ENCODE measurements around the gene NRP1. TPM values are rescaled to one million over a fixed set of nuclear protein-coding genes. Genes with fewer than 3 reads are reported as not detected.
"Not testable (repeated sequence)": the region's sequence is repeated elsewhere in the genome, so short reads cannot be mapped to it uniquely, and the experiment has no call there.

The NRP1 gene
- total RNA-seq, result 100 to 1,000 TPM in 2 of 4 donors, 10 to 100 TPM in 2; 47.1 to 286 (median 111) TPM

GRCh38 chr10:33334153-33334804 is at the start of gene NRP1:
Gene NRP1 (minus strand): TSS chr10:33334667. CDS start chr10:33334382, 285 bp downstream.
- H3K4me1 ChIP-seq, result no peaks in the 10 kb centered on the region
- no peaks in the 10 kb centered on the region for H3K36me3 ChIP-seq
- H3K27ac ChIP-seq, result peak within 1 kb of the TSS; percentile 88 to 91
- H3K9me3 ChIP-seq, result no peaks in the 10 kb centered on the region
- H3K27me3 ChIP-seq, result no peaks in the 10 kb centered on the region
- peak within 1 kb of the TSS; percentile 67 to 71 for H3K4me3 ChIP-seq
- peak in 1 of 2 donors; percentile 12 for TF ChIP-seq POLR2A (IDR thresholded peaks at IDR 0.05)
- TF ChIP-seq CTCF (IDR thresholded peaks at IDR 0.05), result no peak
- peak; percentile 27 to 45 for DNase-seq
- intact Hi-C loops (cut with DNase I; ENCODE audit: low total_unique reads), result no loop called here

GRCh38 chr10:33384201-33384600 is 49.7 kb upstream of the NRP1 start:
- H3K27me3 ChIP-seq; intact Hi-C loops (cut with DNase I; ENCODE audit: low total_unique reads); H3K27ac ChIP-seq; H3K4me3 ChIP-seq; H3K4me1 ChIP-seq; H3K36me3 ChIP-seq; H3K9me3 ChIP-seq; DNase-seq: not testable (repeated sequence)

- no peaks in the 10 kb centered on the region for H3K36me3 ChIP-seq
- H3K4me1 ChIP-seq, result peaks cover 0 to 4% of the 10 kb centered on the region in 2 donors
- no peak for DNase-seq
- H3K27me3 ChIP-seq, result no peaks in the 10 kb centered on the region
- intact Hi-C loops (cut with DNase I; ENCODE audit: low total_unique reads), result no loop called here
- no peaks in the 10 kb centered on the region for H3K9me3 ChIP-seq
- no peak overlapping the region for H3K4me3 ChIP-seq
- H3K27ac ChIP-seq, result no peak overlapping the region
- TF ChIP-seq CTCF (IDR thresholded peaks at IDR 0.05), result no peak
- no peak for TF ChIP-seq POLR2A (IDR thresholded peaks at IDR 0.05)
Measured at GRCh38 chr10:33382921-33383713, 48.6 kb upstream of the NRP1 start.

GRCh38 chr10:33382216-33382600 is 47.7 kb upstream of the NRP1 start:
- H3K27me3 ChIP-seq, result no peaks in the 10 kb centered on the region
- H3K4me3 ChIP-seq, result no peak overlapping the region
- H3K27ac ChIP-seq, result no peak overlapping the region
- no peak for DNase-seq
- TF ChIP-seq CTCF (IDR thresholded peaks at IDR 0.05) (no peak), POLR2A (IDR thresholded peaks at IDR 0.05) (no peak)
- intact Hi-C loops (cut with DNase I; ENCODE audit: low total_unique reads), result no loop called here
- H3K4me1 ChIP-seq, result peaks cover 0 to 4% of the 10 kb centered on the region in 2 donors
- H3K9me3 ChIP-seq, result no peaks in the 10 kb centered on the region
- no peaks in the 10 kb centered on the region for H3K36me3 ChIP-seq

GRCh38 chr10:33381451-33382215 is 47.2 kb upstream of the NRP1 start:
- no peaks in the 10 kb centered on the region for H3K27me3 ChIP-seq
- intact Hi-C loops (cut with DNase I; ENCODE audit: low total_unique reads), result no loop called here
- H3K9me3 ChIP-seq, result no peaks in the 10 kb centered on the region
- H3K4me1 ChIP-seq, result peaks cover 0 to 4% of the 10 kb centered on the region in 2 donors
- peak in 1 of 2 donors; percentile 26 for DNase-seq
- TF ChIP-seq CTCF (IDR thresholded peaks at IDR 0.05), result no peak
- TF ChIP-seq POLR2A (IDR thresholded peaks at IDR 0.05), result no peak
- no peak overlapping the region for H3K4me3 ChIP-seq
- H3K27ac ChIP-seq, result no peak overlapping the region
- H3K36me3 ChIP-seq, result no peaks in the 10 kb centered on the region
